Body of pancreas (tissue), 4 donors: Measurements from ENCODE around the gene SOCS3.

Source experiments
- POLR2A ChIP-seq, 3 donors: fragments of 450-650 bp; IDR thresholded peaks; one replicate each; pipeline ENCODE4 v1.6.1; 2016; ENCODE audit warnings: antibody characterized with exemption in 3 of 3, mild to moderate bottlenecking in 2 of 3
- TF ChIP-seq, protein P1 (sequence below), 7 experiments: fragments of 450-650 bp in 4 of 7; fragments of 200-600 bp in 3 of 7; sonication (generic) in 3 of 7; IDR thresholded peaks; one replicate each; pipeline ENCODE4 v1.5.1; 2016 to 2019; ENCODE audit warnings: antibody characterized with exemption in 7 of 7

DNA sequence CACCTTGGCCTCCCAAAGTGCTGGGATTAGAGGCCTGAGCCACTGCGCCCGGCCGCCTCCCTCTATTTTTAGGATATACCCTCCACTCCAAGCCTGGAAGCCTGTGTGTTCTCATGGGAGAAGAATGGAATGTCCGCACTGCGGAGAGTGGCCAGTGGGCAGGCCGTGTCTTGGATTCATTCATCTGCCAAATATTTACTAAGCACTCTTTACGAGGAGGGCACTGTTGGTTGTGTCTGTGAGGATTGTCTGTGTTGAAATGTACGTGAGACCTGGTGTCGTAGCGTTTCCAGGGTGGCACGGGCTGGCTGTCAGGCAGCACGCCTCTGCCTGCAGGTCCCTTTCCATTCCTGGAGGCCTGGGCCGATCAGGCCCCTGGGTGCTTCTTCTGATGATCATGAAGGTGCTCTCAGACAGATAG lies 37.8 kb upstream of the SOCS3 start:
- TF ChIP-seq, protein P1, sequence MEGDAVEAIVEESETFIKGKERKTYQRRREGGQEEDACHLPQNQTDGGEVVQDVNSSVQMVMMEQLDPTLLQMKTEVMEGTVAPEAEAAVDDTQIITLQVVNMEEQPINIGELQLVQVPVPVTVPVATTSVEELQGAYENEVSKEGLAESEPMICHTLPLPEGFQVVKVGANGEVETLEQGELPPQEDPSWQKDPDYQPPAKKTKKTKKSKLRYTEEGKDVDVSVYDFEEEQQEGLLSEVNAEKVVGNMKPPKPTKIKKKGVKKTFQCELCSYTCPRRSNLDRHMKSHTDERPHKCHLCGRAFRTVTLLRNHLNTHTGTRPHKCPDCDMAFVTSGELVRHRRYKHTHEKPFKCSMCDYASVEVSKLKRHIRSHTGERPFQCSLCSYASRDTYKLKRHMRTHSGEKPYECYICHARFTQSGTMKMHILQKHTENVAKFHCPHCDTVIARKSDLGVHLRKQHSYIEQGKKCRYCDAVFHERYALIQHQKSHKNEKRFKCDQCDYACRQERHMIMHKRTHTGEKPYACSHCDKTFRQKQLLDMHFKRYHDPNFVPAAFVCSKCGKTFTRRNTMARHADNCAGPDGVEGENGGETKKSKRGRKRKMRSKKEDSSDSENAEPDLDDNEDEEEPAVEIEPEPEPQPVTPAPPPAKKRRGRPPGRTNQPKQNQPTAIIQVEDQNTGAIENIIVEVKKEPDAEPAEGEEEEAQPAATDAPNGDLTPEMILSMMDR (IDR thresholded peaks at IDR 0.05): no peak
- TF ChIP-seq POLR2A (IDR thresholded peaks at IDR 0.05): no peak
